T-helper 22 cell (primary cell): ENCODE measurements around the gene CYB5RL.
"Not testable (repeated sequence)": the region's sequence is repeated elsewhere in the genome, so short reads cannot be mapped to it uniquely, and the experiment has no call there.

ENCODE experiments used
- DNase-seq: peaks from one replicate; pipeline ENCODE4 v3.0.0-alpha.2; 2020; ENCODE audit warnings: low read depth

Gene CYB5RL

GRCh38 chr1:54225986-54226559, 26.2 kb upstream of the CYB5RL start:
- no peak for DNase-seq

- no peak for DNase-seq
Measured at GRCh38 chr1:54225378-54225777, 25.5 kb upstream of the CYB5RL start.

- DNase-seq, result no peak
Measured at GRCh38 chr1:54224233-54224632, 24.4 kb upstream of the CYB5RL start.

GRCh38 chr1:54223441-54224202, 23.8 kb upstream of the CYB5RL start:
- DNase-seq, result no peak

GRCh38 chr1:54222711-54223110, 22.9 kb upstream of the CYB5RL start:
- no peak for DNase-seq

GRCh38 chr1:54221867-54222484, 22.1 kb upstream of the CYB5RL start:
- no peak for DNase-seq

GRCh38 chr1:54221113-54221834, 21.4 kb upstream of the CYB5RL start:
- DNase-seq, result no peak

- no peak for DNase-seq
Measured at GRCh38 chr1:54220004-54220811, 20.4 kb upstream of the CYB5RL start.

- DNase-seq, result no peak
Measured at GRCh38 chr1:54219688-54220003, 19.8 kb upstream of the CYB5RL start.

GRCh38 chr1:54218883-54219687, 19.3 kb upstream of the CYB5RL start:
- no peak for DNase-seq

- DNase-seq, result no peak
Measured at GRCh38 chr1:54215523-54215922, 15.7 kb upstream of the CYB5RL start.

GRCh38 chr1:54212872-54213271, 13.0 kb upstream of the CYB5RL start:
- no peak for DNase-seq

- not testable (repeated sequence) for DNase-seq
Measured at GRCh38 chr1:54207896-54208295, 8.1 kb upstream of the CYB5RL start.

GRCh38 chr1:54207287-54207686, 7.5 kb upstream of the CYB5RL start:
- DNase-seq, result no peak

- DNase-seq, result no peak
Measured at GRCh38 chr1:54204199-54204598, 4.4 kb upstream of the CYB5RL start.

- DNase-seq, result no peak
Measured at GRCh38 chr1:54200519-54200997, 728 bp upstream of the CYB5RL start.

GRCh38 chr1:54199151-54199764, 572 bp downstream of the CYB5RL start:
- no peak for DNase-seq

GRCh38 chr1:54193453-54193852, 6.4 kb downstream of the CYB5RL start:
- DNase-seq, result no peak

GRCh38 chr1:54191525-54191924, 8.3 kb downstream of the CYB5RL start:
- DNase-seq, result no peak

- DNase-seq, result no peak
Measured at GRCh38 chr1:54190526-54190925, 9.3 kb downstream of the CYB5RL start.

- DNase-seq, result no peak
Measured at GRCh38 chr1:54188291-54188690, 11.5 kb downstream of the CYB5RL start.
